ENCODE data around the gene B4GALNT1. TPM values are rescaled to one million over a fixed set of nuclear protein-coding genes. Genes with fewer than 3 reads are reported as not detected.

B4GALNT1 gene
- 3.8 and 5.7 TPM in 2 replicates for total RNA-seq

DNA sequence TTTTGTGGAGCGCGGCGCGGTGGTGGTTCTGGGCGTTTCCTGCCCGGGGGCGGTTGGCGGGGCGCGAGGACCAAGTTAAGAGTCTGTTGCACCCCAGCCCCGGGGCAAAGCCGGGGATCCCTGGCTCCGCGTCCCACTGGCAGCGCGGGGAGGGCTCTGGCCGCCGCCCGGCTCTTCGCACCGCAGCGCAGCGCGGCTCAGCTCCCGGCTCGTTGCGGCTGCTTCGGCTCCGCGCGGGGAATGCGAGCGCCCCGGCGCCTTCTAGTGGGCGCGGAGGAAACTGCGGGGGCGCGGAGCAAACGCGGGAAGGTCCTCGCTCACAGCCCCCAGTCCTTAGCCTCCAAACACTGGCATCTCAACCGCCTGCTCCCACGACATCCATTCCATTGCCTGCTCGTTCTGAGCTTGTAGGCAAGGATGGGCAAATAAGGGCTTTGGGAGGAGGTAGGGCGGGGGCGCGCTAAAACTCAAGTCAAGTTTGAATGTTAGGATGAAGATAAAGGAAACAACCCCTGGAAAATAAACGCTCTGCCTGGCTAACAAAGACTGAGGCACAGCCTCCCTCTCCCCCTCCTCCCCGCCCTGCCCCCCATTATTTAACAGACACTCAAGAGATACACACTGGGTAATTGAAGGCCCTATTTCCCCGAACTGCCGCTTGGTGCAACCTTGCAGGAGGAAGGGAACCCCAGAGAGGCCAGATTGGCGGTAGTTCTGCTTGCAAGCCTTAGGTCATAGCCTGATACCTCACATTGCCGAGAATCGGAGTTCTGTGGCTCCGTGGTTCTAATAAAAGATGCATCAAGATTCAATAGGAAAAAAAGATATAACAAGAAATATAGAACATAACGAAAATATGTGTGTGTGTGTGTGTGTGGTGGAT lies at the start of gene B4GALNT1:
B4GALNT1 (minus strand) TSS at position 244 of the 883 bp plus-strand sequence. CDS start 1,069 bp downstream, outside the sequence.

DNA sequence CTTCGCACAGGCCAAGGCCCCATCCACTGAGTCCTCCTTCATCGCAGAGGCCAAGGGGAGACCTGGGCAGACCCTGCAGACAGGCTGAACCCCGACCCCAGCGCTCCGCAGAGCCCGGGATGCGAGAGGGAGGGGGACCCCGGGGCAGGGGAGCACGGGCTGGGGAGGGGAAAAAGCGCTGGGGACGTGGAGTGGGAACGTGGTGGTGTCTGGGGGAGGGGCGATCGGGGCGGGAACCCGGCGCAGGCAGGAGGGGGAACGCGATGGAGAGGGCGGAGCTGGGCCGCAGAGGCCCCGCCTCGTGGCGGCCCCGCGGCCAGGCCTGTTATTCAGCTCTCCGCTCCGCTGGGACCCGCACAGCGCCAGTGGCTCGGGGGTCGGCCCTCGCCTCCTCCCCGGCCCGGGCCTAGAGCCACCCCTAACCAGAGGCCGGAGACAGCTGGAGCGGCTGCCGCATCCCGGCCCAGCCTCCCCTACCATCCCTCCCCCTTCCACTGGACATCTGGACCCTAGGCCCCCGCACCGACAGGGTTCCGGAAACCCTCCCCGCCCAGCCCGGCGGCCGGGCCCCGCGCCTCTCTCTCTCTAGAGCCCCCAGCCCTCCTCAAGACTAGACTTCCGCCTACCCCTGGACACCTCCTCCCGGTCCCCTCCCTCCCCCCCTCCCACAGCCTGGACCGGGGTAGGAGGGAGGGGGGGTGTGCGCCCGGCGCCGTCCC lies 21.7 kb downstream of the B4GALNT1 start, which contains the start of gene ARHGEF25:
ARHGEF25 (plus strand) TSS at position 328 of the 719 bp plus-strand sequence. CDS start 460 bp downstream, outside the sequence.

DNA sequence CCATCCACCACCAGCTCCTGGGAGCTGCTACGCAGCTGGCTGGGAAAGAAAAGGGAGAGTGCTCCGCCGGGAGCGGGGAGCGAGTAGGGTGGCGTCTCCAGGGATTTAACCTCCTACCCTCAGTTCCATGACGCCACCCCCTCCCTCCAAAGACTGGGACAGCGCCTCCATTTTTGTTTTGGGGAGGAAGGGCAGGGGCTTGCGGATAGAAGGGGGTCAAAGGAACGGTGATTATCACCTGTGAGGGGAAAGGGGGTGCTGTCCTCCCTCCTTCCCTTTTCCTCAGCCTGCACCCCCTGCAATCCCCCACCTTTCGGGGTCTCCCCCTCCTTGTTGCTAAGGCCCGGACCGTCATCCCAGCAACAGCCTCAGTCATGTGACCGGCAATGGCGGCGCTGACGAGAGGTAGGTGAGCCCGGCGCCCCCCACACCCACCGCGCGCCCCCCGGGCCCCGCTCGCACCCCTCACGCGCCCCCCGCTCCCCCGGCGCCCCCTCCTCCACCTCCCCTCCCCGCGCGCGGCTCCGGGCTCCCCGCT lies 28.5 kb downstream of the B4GALNT1 start, which contains the start of gene DTX3:
DTX3 (plus strand) TSS at position 371 of the 538 bp plus-strand sequence. CDS start 1,694 bp downstream, outside the sequence.

DNA sequence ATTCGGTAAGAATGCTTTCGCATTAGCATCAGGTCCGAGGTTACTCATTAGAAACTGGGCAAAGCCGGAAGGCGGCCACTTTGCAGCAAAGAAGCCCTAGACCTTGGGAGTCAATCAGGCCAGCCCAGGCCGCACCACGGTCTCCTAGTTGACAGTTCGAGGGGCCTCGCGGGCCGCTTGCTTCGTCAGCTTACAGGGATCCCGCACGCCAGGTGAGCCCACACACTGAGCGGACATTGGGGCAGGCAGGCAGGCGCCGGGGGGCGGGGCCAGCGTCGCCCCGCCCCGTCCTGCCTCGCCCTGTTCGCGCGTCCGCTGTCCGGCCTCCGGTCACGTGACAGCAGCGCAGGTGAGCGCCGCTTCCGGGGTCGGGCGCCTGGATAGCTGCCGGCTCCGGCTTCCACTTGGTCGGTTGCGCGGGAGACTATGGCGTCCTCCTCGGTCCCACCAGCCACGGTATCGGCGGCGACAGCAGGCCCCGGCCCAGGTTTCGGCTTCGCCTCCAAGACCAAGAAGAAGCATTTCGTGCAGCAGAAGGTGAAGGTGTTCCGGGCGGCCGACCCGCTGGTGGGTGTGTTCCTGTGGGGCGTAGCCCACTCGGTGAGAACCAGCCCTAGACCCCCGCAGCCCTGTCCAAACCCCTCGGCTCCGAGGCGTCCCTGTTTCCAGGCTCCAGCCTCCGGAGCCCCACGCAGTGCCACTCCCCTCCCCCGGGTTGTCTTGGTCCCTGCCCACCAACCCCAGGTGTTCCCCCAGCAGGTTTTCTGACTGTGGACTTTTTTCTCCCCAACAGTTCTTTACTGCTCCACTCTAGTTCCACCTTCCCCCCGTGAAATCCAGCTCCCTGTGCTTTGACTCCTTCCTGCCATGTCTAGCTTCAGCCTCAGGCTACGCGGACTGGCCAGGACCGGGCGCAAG lies 41.9 kb downstream of the B4GALNT1 start, which contains the start of gene PIP4K2C:
PIP4K2C (plus strand) TSS at position 329 of the 918 bp plus-strand sequence; CDS start at position 427, 98 bp downstream.

Other genes with a start within 250 kb of the B4GALNT1 start
- gene R3HDM2, start 202.2 kb downstream of the B4GALNT1 start, total RNA-seq = 21.6 and 21.7 TPM in 2 replicates
- not detected in 2 replicates for gene INHBC, start 198.4 kb downstream of the B4GALNT1 start, total RNA-seq
- 0.85 and 1.8 TPM in 2 replicates for gene INHBE, start 177.9 kb downstream of the B4GALNT1 start, total RNA-seq
- gene GLI1, start 173.4 kb downstream of the B4GALNT1 start, total RNA-seq = 0.16 and 0.61 TPM in 2 replicates
- gene ARHGAP9, start 153.3 kb downstream of the B4GALNT1 start, total RNA-seq = 0.16 and 0.24 TPM in 2 replicates
- 138 and 167 TPM in 2 replicates for gene MARS1, start 145.1 kb downstream of the B4GALNT1 start, total RNA-seq
- gene DDIT3, start 112.7 kb downstream of the B4GALNT1 start, total RNA-seq = 43.6 and 50.3 TPM in 2 replicates
- gene MBD6, start 110.4 kb downstream of the B4GALNT1 start, total RNA-seq = 2.7 and 9.2 TPM in 2 replicates
- 128 and 140 TPM in 2 replicates for gene DCTN2, start 86.0 kb downstream of the B4GALNT1 start, total RNA-seq
- 1.8 and 2.7 TPM in 2 replicates for gene KIF5A, start 83.2 kb downstream of the B4GALNT1 start, total RNA-seq
- gene PIP4K2C, start 42.0 kb downstream of the B4GALNT1 start, total RNA-seq = 29.4 and 34.1 TPM in 2 replicates
- 19.8 and 21.3 TPM in 2 replicates for gene DTX3, start 28.4 kb downstream of the B4GALNT1 start, total RNA-seq
- 30.8 and 37.0 TPM in 2 replicates for gene ARHGEF25, start 21.8 kb downstream of the B4GALNT1 start, total RNA-seq
- 183 and 196 TPM in 2 replicates for gene OS9, start 60.9 kb upstream of the B4GALNT1 start, total RNA-seq
- gene AGAP2, start 105.5 kb upstream of the B4GALNT1 start, total RNA-seq = 0.49 and 0.73 TPM in 2 replicates
- 80.3 and 97.1 TPM in 2 replicates for gene TSPAN31, start 111.8 kb upstream of the B4GALNT1 start, total RNA-seq
- gene CDK4, start 119.1 kb upstream of the B4GALNT1 start, total RNA-seq = 140 and 154 TPM in 2 replicates
- 2.6 and 3.4 TPM in 2 replicates for gene MARCHF9, start 121.9 kb upstream of the B4GALNT1 start, total RNA-seq
- 1.2 and 1.9 TPM in 2 replicates for gene CYP27B1, start 133.9 kb upstream of the B4GALNT1 start, total RNA-seq
- gene METTL1, start 138.9 kb upstream of the B4GALNT1 start, total RNA-seq = 8.0 and 14.0 TPM in 2 replicates
- 12.1 and 13.6 TPM in 2 replicates for gene EEF1AKMT3, start 139.4 kb upstream of the B4GALNT1 start, total RNA-seq
- gene TSFM, start 149.6 kb upstream of the B4GALNT1 start, total RNA-seq = 13.4 and 18.7 TPM in 2 replicates
- 5.2 and 7.6 TPM in 2 replicates for gene AVIL, start 185.5 kb upstream of the B4GALNT1 start, total RNA-seq
- 182 and 200 TPM in 2 replicates for gene CTDSP2, start 213.5 kb upstream of the B4GALNT1 start, total RNA-seq

Measured in hair follicle dermal papilla cell (primary cell).